NCI-H128 (cell line): ENCODE data around the gene DSG3.

ENCODE experiments used
- DNase-seq: peaks from one replicate; lab custom pipeline; 2025; ENCODE audit not compliant: unreplicated experiment; lab: John Stamatoyannopoulos, UW

The DSG3 gene

DNA sequence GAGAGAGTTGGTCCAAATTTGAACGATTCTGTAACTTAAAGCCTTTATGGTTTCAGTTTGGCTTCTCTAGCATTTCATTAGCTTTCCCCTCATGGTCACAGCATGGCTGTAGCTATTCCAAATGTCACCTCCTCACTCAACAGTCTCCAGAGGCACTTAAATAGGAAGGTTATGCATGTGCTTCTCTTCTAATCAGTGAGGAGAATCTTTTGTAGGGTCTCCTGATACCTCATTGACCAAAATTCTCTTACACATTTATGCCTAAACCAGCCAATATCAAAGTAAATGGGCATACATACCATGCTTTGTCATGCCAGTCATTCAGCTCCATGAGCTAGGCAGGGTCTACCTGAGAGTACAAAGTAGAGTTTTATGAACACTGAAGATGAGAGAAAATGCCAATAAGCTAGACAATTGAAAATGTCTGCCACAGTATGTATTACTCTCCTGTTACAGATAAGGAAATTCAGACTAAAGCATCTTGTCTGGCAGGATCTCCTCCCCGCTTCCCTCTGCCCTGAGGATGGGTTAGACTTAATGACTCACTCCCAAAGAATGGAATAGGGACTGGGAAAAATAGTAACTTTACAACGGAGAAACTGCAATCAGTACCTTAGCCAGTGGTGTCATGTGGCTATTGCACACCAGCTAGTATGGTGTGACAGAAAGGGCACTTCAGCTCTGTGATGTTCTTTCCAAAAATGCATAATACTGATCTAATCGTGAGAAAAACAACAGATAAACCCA lies 65.8 kb downstream of the DSG3 start:
- DNase-seq, result no peak

GRCh38 chr18:31516437-31516836 lies 68.9 kb downstream of the DSG3 start:
- no peak for DNase-seq

DNA sequence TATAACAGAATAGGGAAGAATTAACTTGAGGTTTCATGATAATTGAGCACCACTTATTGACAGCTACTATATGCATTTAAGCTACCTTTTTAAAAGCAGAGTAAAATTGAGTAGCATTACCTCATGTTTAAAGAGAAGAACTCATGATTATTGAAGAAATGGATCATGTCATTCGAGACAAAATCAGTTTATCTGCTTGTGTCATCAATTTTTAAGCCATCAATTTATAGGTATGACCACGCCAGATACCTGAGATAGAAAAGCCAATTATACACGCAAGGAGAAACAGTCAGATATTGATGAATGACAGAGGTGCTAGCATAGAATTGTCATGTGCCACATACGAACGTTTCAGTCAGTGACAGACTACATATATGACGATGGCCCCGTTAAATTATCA lies 78.8 kb downstream of the DSG3 start:
- DNase-seq, result no peak
